SU-DHL-6 (cell line): ENCODE measurements around the gene CTCFL.

Source experiments
- H2AFZ ChIP-seq: fragments of 200-600 bp; sonication (generic); 2 replicates; pipeline ENCODE4 v1.6.1; 2014; ENCODE audit warnings: low read depth, mild to moderate bottlenecking, moderate library complexity, mixed read lengths, antibody characterized with exemption, low read length; ENCODE audit not compliant: severe bottlenecking
- H3F3A ChIP-seq: fragments of 200-600 bp; shearing (Covaris generic); 2 replicates; pipeline ENCODE4 v1.6.0; 2016; ENCODE audit warnings: antibody characterized with exemption, mild to moderate bottlenecking; ENCODE audit not compliant: insufficient read depth
- H3K27ac ChIP-seq: fragments of 200-600 bp; sonication (generic); 2 replicates; pipeline ENCODE4 v1.5.1; 2016; ENCODE audit warnings: low read depth, mild to moderate bottlenecking, low read length, moderate library complexity, mixed read lengths
- H3K27me3 ChIP-seq: fragments of 200-600 bp; sonication (generic), shearing (Covaris generic); 2 replicates; pipeline ENCODE4 v1.6.0; 2014; ENCODE audit warnings: mild to moderate bottlenecking, low read length
- H3K36me3 ChIP-seq: fragments of 200-600 bp; sonication (generic); 2 replicates; pipeline ENCODE4 v1.6.1; 2014; ENCODE audit warnings: mild to moderate bottlenecking, low read length, mixed read lengths
- H3K4me2 ChIP-seq: fragments of 300-600, 200-600 bp; shearing (Covaris generic), sonication (generic); 2 replicates; pipeline ENCODE4 v1.6.0; 2014; ENCODE audit warnings: low read length, low read depth, mild to moderate bottlenecking; ENCODE audit not compliant: poor library complexity, severe bottlenecking
- H3K4me3 ChIP-seq: fragments of 200-600 bp; sonication (generic); 2 replicates; pipeline ENCODE4 v1.5.1; 2014; ENCODE audit warnings: antibody characterized with exemption, low read length, mild to moderate bottlenecking, mixed read lengths; ENCODE audit not compliant: insufficient read depth, poor library complexity, severe bottlenecking
- H3K79me2 ChIP-seq: fragments of 200-600 bp; sonication (generic); 2 replicates; pipeline ENCODE4 v1.6.1; 2014; ENCODE audit warnings: mild to moderate bottlenecking, low read length, moderate library complexity; ENCODE audit not compliant: insufficient read depth
- H3K9ac ChIP-seq: fragments of 200-600 bp; sonication (generic); 2 replicates; pipeline ENCODE4 v1.7.0; 2014; ENCODE audit warnings: mild to moderate bottlenecking, low read length
- H3K9me2 ChIP-seq: fragments of 200-600 bp; sonication (generic); replicated peaks from 2 replicates; pipeline ENCODE4 v1.6.1; 2014; ENCODE audit warnings: low read length; ENCODE audit not compliant: insufficient read depth
- H3K9me3 ChIP-seq: fragments of 200-600 bp; sonication (generic); 2 replicates; pipeline ENCODE4 v1.6.1; 2014; ENCODE audit warnings: low read length, mixed read lengths; ENCODE audit not compliant: insufficient read depth
- H4K20me1 ChIP-seq: fragments of 200-600 bp; sonication (generic); 2 replicates; pipeline ENCODE4 v1.6.1; 2014; ENCODE audit warnings: low read depth, mild to moderate bottlenecking, antibody characterized with exemption, low read length, moderate library complexity, mixed read lengths
- EZH2phosphoT487 ChIP-seq: fragments of 200-600 bp; sonication (generic), shearing (Covaris generic); conservative IDR thresholded peaks from 2 replicates; pipeline ENCODE4 v1.6.1; 2018; ENCODE audit warnings: mild to moderate bottlenecking, antibody characterized with exemption, low read length, moderate library complexity, mixed read lengths
- TF ChIP-seq, protein P1 (sequence below): fragments of 200-600 bp; sonication (generic); IDR thresholded peaks from one replicate; pipeline ENCODE4 v1.5.1; 2017; ENCODE audit warnings: antibody characterized with exemption, mild to moderate bottlenecking, low read length, moderate library complexity; ENCODE audit not compliant: insufficient read depth, poor library complexity, severe bottlenecking

The CTCFL gene, protein sequence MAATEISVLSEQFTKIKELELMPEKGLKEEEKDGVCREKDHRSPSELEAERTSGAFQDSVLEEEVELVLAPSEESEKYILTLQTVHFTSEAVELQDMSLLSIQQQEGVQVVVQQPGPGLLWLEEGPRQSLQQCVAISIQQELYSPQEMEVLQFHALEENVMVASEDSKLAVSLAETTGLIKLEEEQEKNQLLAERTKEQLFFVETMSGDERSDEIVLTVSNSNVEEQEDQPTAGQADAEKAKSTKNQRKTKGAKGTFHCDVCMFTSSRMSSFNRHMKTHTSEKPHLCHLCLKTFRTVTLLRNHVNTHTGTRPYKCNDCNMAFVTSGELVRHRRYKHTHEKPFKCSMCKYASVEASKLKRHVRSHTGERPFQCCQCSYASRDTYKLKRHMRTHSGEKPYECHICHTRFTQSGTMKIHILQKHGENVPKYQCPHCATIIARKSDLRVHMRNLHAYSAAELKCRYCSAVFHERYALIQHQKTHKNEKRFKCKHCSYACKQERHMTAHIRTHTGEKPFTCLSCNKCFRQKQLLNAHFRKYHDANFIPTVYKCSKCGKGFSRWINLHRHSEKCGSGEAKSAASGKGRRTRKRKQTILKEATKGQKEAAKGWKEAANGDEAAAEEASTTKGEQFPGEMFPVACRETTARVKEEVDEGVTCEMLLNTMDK

GRCh38 chr20:57524511-57525176, at the start of gene CTCFL:
Gene CTCFL (minus strand): TSS chr20:57525140. CDS start chr20:57524205, 935 bp downstream.
- Histone ChIP-seq H3K9ac (no peak within 1 kb of the TSS), H3F3A (no peaks in the 10 kb centered on the region), H3K9me3 (no peaks in the 10 kb centered on the region), H3K27ac (no peak within 1 kb of the TSS), H3K9me2 (no peaks in the 10 kb centered on the region), H3K36me3 (no peaks in the 10 kb centered on the region), H3K79me2 (no peaks in the 10 kb centered on the region), H4K20me1 (no peaks in the 10 kb centered on the region), H3K4me2 (no peak within 1 kb of the TSS), H2AFZ (no peak within 1 kb of the TSS), H3K4me3 (no peak within 1 kb of the TSS), H3K27me3 (no peaks in the 10 kb centered on the region)
- no peak for TF ChIP-seq EZH2phosphoT487
- TF ChIP-seq, protein P1, sequence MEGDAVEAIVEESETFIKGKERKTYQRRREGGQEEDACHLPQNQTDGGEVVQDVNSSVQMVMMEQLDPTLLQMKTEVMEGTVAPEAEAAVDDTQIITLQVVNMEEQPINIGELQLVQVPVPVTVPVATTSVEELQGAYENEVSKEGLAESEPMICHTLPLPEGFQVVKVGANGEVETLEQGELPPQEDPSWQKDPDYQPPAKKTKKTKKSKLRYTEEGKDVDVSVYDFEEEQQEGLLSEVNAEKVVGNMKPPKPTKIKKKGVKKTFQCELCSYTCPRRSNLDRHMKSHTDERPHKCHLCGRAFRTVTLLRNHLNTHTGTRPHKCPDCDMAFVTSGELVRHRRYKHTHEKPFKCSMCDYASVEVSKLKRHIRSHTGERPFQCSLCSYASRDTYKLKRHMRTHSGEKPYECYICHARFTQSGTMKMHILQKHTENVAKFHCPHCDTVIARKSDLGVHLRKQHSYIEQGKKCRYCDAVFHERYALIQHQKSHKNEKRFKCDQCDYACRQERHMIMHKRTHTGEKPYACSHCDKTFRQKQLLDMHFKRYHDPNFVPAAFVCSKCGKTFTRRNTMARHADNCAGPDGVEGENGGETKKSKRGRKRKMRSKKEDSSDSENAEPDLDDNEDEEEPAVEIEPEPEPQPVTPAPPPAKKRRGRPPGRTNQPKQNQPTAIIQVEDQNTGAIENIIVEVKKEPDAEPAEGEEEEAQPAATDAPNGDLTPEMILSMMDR = no peak

GRCh38 chr20:57573894-57574293, 49.0 kb upstream of the CTCFL start:
- H3K9me2 ChIP-seq = no peaks in the 10 kb centered on the region
- no peaks in the 10 kb centered on the region for H3K9me3 ChIP-seq
- H3K4me3 ChIP-seq = no peak overlapping the region
- TF ChIP-seq, protein P1 = peak; percentile 37
- TF ChIP-seq EZH2phosphoT487 = no peak
- no peaks in the 10 kb centered on the region for H3F3A ChIP-seq
- no peak overlapping the region for H3K9ac ChIP-seq
- no peaks in the 10 kb centered on the region for H4K20me1 ChIP-seq
- no peaks in the 10 kb centered on the region for H3K27me3 ChIP-seq
- no peaks in the 10 kb centered on the region for H3K79me2 ChIP-seq
- H3K4me2 ChIP-seq = no peak overlapping the region
- H2AFZ ChIP-seq = no peak overlapping the region
- H3K27ac ChIP-seq = no peak overlapping the region
- no peaks in the 10 kb centered on the region for H3K36me3 ChIP-seq

DNA sequence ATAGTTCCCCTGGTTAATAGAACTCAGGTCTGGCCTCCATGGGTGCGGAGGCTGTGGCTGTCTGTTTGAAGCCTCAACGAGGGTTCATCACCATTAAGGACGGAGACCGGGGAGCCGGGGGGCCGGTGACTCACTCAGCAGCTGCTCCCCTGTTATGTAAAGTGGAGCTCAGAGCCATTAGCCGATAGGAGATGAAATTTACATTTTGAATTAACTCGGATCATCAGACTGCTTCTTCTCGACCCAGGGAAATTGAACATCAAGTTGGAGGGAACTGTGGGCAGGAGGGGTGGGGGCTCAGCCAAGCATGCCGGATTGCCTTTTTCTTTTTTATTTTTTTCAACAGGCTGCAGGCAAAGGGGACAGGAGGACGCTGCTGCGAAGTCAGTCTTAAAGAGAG, 48.3 kb upstream of the CTCFL start:
- Histone ChIP-seq H3K4me3 (no peak overlapping the region), H3F3A (no peaks in the 10 kb centered on the region)

More for the DNA sequence above, 48.3 kb upstream of the CTCFL start:
- no peak overlapping the region for H2AFZ ChIP-seq
- H3K9ac ChIP-seq = no peak overlapping the region
- H3K36me3 ChIP-seq = no peaks in the 10 kb centered on the region
- H4K20me1 ChIP-seq = no peaks in the 10 kb centered on the region
- H3K9me3 ChIP-seq = no peaks in the 10 kb centered on the region
- no peak for TF ChIP-seq EZH2phosphoT487
- TF ChIP-seq, protein P1 = no peak
- H3K27me3 ChIP-seq = no peaks in the 10 kb centered on the region
- no peak overlapping the region for H3K27ac ChIP-seq
- H3K4me2 ChIP-seq = no peak overlapping the region
- no peaks in the 10 kb centered on the region for H3K79me2 ChIP-seq
- H3K9me2 ChIP-seq = no peaks in the 10 kb centered on the region
